ENCODE measurements around the gene GRID2.
"Not testable (repeated sequence)": the region's sequence is repeated elsewhere in the genome, so short reads cannot be mapped to it uniquely, and the experiment has no call there.

The GRID2 gene

DNA sequence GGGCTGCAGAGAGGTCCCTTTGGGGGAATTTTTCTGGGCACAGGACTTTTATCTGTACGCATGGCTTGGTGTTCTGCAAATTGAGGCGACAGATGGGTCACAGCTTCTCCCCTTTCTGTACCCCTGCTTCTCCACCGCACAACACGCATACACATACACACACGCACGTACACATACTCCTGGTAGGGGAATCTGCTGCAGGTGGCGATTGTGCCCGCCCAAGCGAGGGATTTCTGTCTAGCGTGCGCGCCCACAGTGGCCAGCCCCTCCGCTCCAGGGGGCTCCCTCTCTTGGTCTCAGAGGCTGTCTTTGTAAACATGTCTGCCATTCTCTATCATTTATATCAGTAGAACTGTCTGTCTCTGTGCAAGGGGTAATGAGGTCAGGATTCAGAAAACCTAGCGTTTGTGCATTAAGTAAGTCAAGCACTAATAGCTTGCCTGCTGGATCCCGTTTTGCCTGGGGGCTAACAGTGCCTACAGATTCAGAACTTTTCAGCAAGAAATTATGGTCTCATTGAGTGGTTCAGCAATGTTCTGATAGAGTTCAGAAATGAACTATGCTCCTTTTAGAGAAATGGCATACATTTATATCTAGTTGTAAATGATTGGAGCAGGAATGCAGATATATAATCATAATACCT is 2.2 kb downstream of the GRID2 start:
- no peak for DNase-seq

DNA sequence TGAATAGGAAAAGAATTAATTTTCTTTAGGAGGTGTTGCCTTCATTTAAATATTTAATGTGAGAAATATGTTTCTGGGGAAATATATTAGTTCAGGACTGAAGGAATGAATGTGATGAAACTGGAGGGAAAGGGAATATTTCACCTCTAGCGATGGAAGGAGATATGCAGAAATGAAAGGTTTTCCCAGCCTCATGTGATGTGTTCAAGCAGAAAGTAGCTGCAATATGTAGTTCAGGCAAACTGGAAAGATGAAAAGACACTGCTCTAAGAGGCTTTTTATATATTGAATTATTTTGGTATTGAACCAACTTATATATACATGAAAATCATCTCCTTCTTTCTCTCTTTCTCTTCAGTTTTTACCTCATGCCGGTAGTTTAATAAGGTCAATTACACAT is 3.4 kb downstream of the GRID2 start:
- DNase-seq = no peak

DNA sequence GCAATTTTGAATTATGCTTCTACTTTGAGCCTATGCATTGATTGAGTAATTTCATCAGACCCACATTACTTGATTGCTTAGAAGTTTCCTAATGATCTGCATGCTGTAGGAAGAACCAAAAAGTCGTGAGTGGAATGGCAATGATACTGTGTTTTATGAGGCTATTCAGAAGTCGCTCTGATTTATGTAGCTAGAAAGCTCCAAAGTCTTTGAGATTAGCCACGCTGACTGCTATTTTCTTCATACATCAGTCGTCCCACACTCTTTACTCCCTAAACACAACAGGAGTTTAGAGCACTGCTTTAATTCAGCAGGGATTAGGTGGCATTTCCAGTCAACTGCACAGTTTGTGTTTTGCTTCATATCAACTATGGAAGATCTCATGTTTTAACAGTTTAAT is 4.1 kb downstream of the GRID2 start:
- DNase-seq = no peak

DNA sequence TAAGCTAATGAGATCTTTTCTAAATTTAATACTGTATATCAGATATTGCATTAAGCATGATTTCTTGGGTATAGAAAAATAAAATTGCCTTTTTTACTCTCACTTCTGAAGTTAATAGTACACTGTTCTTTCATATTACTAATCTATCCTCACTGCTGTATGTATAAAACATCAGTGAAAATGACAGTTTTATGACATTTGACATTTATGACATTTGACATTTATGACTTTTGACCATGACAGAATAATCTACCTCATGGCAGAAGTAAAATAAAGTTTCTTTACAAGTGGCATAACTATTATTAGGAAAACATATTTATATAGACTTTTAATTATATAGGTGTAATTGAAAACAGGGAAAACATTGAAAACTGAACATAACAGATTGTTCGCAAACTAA is 13.3 kb downstream of the GRID2 start:
- DNase-seq = no peak

DNA sequence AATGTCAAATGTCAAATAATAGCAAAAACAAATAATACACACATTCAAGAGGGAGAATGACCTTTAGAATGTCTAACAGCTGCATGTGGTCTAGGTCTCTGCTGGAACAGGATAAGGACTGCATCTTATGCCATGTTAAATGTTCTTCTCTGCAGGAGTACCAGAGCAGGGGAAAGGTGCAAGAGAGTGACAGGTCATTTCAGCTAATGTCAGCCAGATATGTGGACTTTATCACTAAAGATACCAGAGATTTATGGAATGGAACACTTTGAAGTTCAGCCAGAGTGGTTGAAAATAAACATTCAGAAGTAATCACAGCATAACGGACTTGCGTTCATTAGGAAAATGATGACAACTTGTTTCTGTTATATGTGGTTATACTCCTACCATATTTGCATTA is 24.3 kb downstream of the GRID2 start:
- no peak for DNase-seq

DNA sequence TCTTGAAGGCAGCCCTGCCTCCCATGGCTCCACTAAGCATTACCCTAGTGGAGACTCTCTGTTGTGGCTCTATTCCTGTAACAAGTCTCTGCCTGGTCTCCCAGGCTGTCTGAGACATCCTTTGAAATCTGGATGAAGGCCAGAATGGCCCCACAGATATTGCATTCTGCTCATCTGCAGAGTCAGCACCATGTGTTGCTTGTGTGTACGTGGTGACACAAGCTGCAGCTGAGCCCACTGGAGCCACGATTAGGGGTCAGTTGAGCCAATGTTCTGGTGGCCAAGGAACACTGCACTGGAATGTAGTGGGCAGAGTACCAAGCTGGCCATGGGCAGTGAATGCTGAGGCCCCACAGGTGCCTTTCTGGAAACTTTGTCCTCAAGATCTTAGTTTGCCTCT is 29.2 kb downstream of the GRID2 start:
- DNase-seq = no peak

DNA sequence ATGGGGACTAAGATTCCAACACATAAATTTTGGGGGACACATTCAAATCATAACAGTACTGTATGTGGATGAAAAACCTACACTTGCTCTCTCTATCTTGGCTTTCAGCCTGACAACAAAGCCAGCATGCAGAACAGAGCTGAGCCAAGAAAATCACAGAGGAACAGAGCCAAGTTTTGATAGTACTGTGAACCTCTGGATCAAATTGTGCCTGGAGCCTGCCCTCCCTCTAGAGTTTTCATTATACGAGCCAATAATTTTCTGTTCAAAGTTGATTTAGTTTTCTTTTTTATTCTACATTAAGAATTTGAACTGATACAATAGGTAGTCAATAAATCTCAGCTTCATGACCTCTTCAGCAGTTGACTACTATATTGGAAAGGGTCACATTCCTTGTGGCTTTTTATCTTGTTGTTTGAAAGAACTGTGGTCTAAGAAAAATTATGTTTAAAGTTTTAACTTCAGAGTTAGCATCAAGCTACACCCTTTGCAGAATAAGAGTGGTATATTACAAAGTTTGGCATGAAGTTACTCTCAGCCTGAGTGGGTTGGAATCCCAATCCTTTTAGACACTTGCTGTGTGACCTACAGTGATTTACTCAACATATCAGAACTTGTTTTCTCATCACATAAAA is 31.1 kb downstream of the GRID2 start:
- no peak for DNase-seq

DNA sequence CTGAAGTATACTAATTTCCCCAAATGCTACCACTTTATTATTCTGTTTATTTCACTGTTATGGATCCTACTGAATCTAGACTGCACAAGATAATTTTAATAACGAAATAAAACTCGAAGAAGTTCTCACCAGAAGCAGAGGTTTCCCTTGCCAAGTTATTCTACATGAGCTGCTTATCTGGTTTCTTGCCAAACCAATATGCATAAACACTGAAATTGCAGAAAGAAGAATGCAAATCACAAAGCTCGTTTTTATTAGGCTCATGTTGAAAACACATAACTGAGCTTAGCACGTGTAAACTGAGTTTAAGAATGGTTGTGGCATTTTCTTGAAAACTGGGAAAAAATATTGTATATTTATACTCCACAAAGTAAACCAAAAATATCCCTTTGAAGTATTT is 35.9 kb downstream of the GRID2 start:
- no peak for DNase-seq

DNA sequence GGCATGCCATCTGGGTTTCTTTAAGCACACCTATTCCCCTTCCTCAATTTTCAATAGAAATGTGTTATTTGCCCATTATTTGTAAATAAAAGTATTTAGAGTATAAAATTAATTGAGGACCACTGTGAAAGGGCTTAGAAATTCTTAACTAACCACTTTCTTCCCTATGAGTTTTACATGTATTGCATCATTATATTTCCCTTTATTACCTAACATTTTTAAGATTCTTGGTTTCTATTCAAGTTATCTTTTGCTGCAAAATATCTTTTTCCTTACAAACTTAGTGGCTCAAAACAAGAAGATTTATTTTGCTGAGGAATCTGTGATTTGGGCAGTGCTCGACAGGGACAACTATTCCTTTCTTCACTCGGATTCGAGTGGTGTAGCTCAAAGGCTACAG is 40.5 kb downstream of the GRID2 start:
- no peak for DNase-seq

DNA sequence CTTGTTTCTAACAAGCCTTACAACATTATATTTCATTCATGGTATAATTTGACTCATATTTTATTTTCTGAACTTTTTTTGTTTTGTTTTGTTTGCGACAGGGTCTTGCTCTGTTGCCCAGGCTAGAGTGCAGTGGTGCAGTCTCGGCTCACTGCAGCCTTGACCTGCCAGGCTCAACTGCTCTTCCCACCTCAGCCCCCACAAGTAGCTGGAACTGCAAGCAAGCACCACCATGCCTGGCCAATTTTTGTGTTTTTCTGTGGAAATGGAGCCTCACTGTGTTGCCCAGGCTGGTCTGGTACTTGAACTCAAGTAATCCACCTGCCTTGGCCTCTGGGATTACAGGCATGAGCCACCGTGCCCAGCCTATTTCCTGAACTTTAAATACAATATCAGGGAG is 42.5 kb downstream of the GRID2 start:
- DNase-seq = no peak

DNA sequence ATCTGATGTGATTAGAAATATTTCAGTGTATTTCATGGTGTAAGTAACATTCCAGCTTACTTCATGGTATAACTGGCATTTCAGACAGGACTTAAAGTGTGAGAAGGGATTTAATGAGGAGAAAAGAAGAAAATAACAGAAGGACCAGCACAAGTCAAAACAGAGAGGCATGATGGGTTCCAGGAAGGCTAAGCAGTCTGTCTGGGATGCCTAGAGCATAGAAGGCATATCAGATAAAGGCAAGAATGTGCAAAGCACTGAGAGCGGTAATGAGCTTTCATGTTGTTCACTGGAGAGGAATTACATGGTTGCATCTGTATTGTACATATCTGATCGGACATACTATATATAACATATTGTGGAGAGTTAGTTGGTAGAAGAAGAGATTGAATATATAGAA is 54.2 kb downstream of the GRID2 start:
- DNase-seq = no peak

DNA sequence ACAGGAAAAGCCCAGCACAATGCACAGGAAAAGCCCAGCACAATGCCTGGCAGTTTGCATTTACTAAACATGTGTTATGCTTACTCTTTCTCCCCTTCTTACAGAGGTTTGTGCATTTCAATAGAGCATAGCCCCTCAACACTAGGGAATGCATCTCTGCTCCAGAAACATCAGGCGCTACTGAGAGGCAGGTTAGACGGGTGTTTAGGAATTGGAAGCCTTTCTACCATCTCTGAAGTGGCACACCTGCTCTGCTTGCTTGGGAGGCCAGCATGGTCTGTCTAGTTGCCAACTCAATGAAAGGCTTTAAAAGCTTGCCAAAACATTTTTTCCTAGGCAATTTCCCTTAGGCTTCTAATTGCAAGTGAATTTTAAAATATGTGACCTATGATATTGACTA is 55.7 kb downstream of the GRID2 start:
- no peak for DNase-seq

DNA sequence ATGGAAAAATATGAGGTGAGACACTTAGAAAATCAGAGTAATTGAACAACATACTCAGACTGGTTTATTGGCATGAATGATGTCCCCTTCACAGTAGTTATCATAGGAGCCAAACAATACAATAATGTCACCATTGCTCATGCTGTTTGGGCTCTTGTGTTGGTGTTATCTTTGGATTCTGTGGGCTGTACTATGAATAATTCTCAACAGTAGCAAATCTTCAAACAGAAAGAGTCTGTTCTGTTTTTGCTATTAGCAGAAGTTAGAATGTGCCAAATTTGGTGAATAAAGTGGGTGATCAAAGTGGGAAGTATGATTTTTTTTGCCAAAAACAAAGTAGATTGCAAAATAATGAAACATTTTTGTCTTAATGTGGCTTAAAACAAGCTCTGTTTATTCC is 58.3 kb downstream of the GRID2 start:
- DNase-seq = no peak

DNA sequence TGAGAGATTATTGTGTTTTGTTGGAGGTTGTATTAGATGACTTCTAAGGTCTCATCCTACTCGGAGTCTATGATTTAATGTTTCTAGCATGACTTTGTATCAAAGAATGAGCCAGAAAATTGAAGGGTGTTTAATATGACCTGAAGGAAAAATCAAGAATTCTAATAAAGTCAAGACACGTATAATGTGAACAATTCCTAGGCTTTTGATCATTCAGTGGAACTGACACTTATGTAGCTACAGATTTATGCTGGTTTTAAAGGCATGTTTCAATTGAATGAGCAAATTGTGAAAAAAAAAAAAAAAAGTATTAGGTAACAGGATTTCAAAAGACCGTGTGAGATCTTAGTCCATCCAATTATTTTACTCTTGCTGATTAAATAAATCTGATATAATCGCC is 64.9 kb downstream of the GRID2 start:
- DNase-seq = no peak

DNA sequence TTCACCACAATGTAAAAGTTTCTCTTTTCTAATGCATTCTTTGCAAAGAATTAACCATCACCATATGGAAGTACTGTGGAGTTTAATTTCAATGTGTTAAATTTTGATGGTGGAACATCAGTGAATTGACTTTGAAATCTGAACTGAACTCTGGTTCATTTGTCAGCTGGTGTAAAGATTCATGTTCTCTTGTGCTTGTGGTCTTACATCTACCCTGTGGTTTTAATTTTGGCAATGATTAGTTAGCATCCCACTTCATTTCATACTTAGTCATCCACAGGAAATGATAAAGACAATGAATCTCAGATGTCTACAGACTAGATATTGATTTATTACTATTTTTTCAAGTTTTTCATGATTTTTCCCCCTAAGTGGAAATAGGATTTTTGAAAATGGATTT is 77.8 kb downstream of the GRID2 start:
- no peak for DNase-seq

DNA sequence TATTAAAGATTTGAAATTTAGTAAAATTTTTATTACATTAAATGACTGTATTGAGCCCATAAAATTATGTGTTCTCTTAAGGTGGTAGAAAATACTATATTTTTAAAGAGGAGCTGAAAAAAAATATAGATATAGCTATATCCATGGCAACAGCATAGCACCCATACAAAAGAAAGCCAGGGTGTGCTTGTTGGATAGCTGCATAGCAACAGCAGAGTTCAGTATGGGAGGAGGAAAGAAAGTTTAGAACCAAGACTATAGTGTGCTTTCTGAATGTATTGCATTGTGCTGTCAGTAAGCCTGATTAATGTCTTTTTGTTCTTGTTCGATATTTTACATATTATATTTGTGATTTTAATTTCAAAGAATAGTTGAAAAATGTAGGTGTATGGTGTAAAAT is 78.4 kb downstream of the GRID2 start:
- no peak for DNase-seq

DNA sequence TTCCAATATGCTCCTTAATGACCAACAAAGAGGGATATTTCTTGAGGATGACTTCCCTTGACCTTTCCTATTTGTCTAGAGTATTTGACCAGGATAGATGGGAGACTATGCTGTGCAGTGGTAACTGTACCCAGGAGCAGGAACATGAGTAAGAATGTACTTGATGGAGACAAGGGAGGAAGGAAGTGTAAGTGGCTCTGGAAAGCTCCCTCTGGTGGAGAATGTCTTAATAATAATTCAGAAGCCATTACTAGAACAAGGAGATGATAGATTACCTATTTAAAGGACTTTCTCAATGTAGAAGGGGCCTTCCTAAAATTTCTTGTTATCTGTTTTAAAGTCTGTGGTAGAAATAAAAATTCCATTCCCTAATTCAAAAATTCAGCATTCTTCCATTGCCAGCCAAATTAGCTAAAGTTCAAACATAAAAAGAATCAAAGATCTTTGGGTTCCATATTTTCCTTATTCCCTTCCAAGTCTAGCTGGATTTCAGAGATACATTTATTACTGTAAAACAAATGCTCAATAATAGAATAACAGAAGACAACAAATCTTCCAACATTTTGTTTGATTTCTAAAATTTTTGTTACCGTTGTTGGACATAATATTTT is 83.8 kb downstream of the GRID2 start:
- DNase-seq = no peak

DNA sequence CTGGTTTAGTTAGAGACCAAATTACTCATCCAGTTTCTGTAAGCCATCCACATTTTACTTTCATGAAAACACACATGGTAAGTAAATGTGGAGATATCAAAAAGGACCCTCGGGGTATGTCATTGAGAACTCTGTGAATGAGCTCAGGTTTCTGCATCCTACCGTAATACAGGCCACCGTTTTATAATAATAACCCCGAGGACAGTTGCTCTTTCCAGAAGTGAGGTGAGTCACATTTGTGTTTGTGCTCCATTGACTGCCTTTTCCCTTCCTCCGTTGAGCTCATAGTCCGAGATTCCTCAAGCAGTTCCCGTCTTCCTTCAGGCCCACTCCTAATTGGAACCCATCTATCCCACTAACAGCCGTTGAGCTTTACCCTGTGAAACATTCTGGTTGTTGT is 95.3 kb downstream of the GRID2 start:
- DNase-seq = no peak

DNA sequence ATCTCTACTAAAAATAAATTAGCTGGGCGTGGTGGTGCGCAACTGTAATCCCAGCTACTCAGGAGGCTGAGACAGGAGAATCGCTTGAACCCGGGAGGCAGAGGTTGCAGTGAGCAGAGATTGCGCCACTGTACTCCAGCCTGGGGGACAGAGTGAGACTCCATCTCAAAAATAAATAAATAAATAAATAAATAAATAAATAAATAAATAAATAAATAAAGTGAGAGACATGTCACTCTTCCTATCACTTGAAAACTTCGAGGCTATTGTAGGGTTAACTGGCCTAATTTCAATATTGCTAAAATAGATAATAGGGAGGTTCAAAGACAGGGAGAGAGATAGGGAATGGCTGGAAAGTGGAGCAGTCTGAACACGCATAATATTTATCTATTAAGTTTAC is 99.8 kb downstream of the GRID2 start:
- DNase-seq = not testable (repeated sequence)

DNA sequence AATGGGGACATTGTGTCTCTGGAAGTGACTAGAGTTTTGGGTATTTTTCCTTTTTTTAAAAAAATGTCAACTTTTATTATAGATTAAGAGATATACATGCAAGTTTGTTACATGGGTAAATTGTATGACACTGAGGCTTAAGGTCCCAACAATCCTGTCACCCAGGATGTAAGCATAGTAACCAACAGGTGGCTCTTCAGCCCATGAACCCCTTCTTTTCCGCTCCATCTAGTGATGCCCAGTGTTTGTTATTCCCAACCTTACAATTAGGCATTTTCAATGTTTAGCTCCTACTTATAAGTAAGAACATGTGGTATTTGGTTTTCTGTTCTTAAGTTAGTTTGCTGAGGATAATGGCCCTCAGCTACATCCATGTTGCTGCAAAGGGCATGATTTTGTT is 102.7 kb downstream of the GRID2 start:
- DNase-seq = no peak

DNA sequence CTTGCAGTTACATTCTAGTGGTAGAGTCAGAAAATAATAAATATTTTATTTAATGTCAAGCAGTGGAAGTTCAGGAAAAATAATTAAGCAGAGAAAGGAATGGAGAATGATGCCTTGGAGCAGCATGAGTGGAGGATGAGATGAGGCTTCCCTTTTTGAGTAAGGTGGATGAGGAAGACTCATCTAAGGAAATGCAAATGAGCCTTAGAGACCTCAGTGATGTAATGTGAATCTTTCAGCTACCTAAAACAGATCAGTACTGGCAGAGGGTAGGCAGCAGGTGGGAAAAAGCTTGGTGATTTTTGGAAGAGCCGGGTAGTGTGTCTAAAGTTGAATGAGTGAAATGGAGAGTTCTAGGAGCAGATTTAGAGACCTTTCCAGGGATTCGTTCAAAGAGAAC is 118.2 kb downstream of the GRID2 start:
- no peak for DNase-seq

DNA sequence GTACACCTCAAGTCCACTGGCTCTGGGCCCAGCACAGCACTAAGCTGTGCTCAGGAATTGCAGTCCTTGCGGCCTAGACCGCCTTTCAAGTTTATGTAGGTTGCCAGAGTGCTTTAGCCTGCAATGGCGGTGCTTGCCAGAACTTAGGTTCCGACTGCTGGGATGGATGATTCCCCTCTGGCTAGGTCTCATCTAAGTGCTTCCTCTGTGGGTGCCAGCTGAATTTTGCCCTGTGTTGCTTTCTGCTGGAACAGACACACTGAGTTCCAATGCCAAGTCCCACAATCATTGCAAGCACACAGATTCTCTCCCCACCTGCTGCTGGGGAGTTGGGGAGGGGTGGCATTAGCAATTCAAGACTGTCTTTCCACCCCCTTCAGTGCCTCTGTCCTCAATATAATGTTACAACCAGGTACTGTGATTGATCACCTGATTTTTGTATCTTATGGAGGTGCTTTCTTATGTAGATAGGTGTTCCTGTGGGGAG is 129.5 kb downstream of the GRID2 start:
- DNase-seq = no peak

DNA sequence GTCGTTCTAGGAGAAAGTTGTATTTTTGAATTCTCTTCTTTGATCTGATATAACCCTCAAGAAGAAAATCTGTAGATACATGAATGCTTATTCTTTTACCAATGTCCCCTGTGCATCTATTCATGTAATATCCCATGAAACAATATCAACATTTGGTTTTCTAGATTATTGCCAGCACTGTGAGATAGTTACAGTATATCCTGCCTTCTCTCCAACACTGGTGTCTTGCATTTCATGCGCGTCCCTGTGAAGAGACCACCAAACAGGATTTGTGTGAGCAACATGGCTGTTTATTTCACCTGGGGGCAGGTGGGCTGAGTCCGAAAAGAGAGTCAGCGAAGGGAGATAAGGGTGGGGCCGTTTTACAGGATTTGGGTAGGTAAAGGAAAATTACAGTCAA is 135.0 kb downstream of the GRID2 start:
- not testable (repeated sequence) for DNase-seq

DNA sequence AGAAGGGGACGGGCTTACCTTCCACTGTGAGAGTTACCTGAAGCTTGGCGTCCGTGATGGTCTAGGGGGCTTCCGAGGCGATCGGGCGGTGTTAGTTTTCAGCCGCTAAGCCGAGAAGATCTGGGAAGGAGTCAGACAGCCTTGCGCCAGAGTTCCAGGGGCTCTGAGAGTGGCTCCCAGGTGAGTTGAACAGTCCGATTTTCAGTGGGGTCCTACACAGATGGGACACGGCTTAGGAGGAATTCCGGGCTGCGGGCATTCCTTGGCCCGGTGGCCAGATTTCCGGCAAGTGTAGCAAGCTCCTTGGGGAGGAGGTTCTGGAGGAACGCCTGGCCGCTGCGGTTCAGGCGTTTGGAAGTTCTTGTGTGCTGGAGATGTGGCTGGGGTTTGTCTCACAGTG is 138.4 kb downstream of the GRID2 start:
- DNase-seq = not testable (repeated sequence)

Data from central memory CD4-positive, alpha-beta T cell (primary cell).